Stomach (tissue), 9 donors: ENCODE data around the gene GUSB. TPM values are rescaled to one million over a fixed set of nuclear protein-coding genes. Genes with fewer than 3 reads are reported as not detected.

Experiments used
- DNase-seq, 2 donors: peaks; one replicate each; pipeline versions ENCODE4 v3.0.0 to v3.0.0-alpha.2; 2013 to 2019
- H3K27ac ChIP-seq, 5 donors: fragments of 200-600 bp in 4 of 5; sonication (generic) in 4 of 5; one replicate each; pipeline ENCODE4 v1.5.1; 2013 to 2019; ENCODE audit warnings: mild to moderate bottlenecking in 1 of 5, moderate library complexity in 1 of 5
- H3K27me3 ChIP-seq, 3 donors: fragments of 200-600 bp; sonication (generic); one replicate each; pipeline ENCODE4 v1.5.1; 2017 to 2019; ENCODE audit warnings: mixed run types in 1 of 3
- H3K36me3 ChIP-seq, 4 donors: fragments of 200-600 bp; sonication (generic); 1 replicate in 3 of 4; 2 replicates in 1 of 4; pipeline ENCODE4 v1.5.1; 2016 to 2019
- H3K4me1 ChIP-seq, 4 donors: fragments of 200-600 bp; sonication (generic); one replicate each; pipeline ENCODE4 v1.5.1; 2016 to 2019
- H3K4me3 ChIP-seq, 4 donors: fragments of 200-600 bp; sonication (generic) in 3 of 4; one replicate each; pipeline ENCODE4 v1.5.1; 2016 to 2019; ENCODE audit warnings: mild to moderate bottlenecking in 1 of 4
- H3K9me3 ChIP-seq, 4 donors: fragments of 200-600 bp; sonication (generic); one replicate each; pipeline ENCODE4 v1.5.1; 2016 to 2019
- CTCF ChIP-seq, 7 experiments: fragments of 450-650 bp in 4 of 7; fragments of 200-600 bp in 3 of 7; sonication (generic) in 3 of 7; IDR thresholded peaks; one replicate each; pipeline ENCODE4 v1.5.1; 2016 to 2019; ENCODE audit warnings: antibody characterized with exemption in 7 of 7, control low read depth in 2 of 7, mild to moderate bottlenecking in 1 of 7
- EP300 ChIP-seq: sonication (generic); formaldehyde crosslinking; IDR thresholded peaks from one replicate; pipeline ENCODE4 v1.6.1; 2017; ENCODE audit warnings: antibody characterized with exemption
- POLR2A ChIP-seq, 4 donors: fragments of 450-650 bp; IDR thresholded peaks; one replicate each; pipeline ENCODE4 v1.6.1; 2016; ENCODE audit warnings: antibody characterized with exemption in 4 of 4, control low read depth in 2 of 4, mild to moderate bottlenecking in 1 of 4, moderate library complexity in 1 of 4
- POLR2AphosphoS5 ChIP-seq, 3 donors: sonication (generic); formaldehyde crosslinking; IDR thresholded peaks; one replicate each; pipeline ENCODE4 v1.6.1; 2016; ENCODE audit warnings: antibody characterized with exemption in 3 of 3
- WGBS, 5 donors: extraction: QIAGEN DNeasy Blood & Tissue Kit in 3 of 5; methylation state at CpG; one replicate each; pipeline versions ENCODE4 v1.1.5 to v1.1.7; 2013 to 2018; 5-methylcytosine and 5-hydroxymethylcytosine counted together
- intact Hi-C: fragments of 100-400 bp; cut with DNase I; formaldehyde crosslinking; loops from one replicate; pipeline ENCODE4 v1.15.1; 2023; ENCODE audit warnings: low total_unique reads
- polyA plus RNA-seq, 3 donors: library from polyadenylated mRNA; stranded (reverse); fragments of 200-250 nt; gene quantifications; one replicate each; pipeline ENCODE4 v1.2.3, GENCODE V29; 2013
- total RNA-seq, 5 donors: library from RNA; depleted of rRNA; stranded (reverse); fragments of >200 nt; gene quantifications; one replicate each; pipeline versions ENCODE4 v1.1.0 to v1.2.3, GENCODE V29; 2014 to 2016
- donor health status: healthy with polysubstance abuse.
- donor health status: Bipolar disorder and iron deficiency.
- donor health status: healthy.

Gene GUSB
- total and polyA plus RNA-seq, 8 donors, result 13.4 to 130 (median 40.9) TPM

GRCh38 chr7:65962033-65962432, 20.0 kb downstream of the GUSB start:
- Histone ChIP-seq H3K27ac (no peak overlapping the region), H3K27me3 (no peaks in the 10 kb centered on the region), H3K4me1 (no peaks in the 10 kb centered on the region), H3K36me3 (peaks cover 64 to 100% (median 99%) of the 10 kb centered on the region in 4 donors), H3K4me3 (no peak overlapping the region), H3K9me3 (no peaks in the 10 kb centered on the region)
- WGBS, 5 donors, result 73 to 82% (median 75%) methylated on average over 5 to 6 of the region's 6 CpGs
- no peak for DNase-seq
- intact Hi-C loops, result no loop called here
- TF ChIP-seq CTCF (IDR thresholded peaks at IDR 0.05), result no peak
- no peak for TF ChIP-seq POLR2AphosphoS5 (IDR thresholded peaks at IDR 0.05)
- TF ChIP-seq EP300, result no peak
- TF ChIP-seq POLR2A (IDR thresholded peaks at IDR 0.05), result no peak

- TF ChIP-seq POLR2AphosphoS5 (IDR thresholded peaks at IDR 0.05) (no peak), POLR2A (IDR thresholded peaks at IDR 0.05) (no peak), EP300 (no peak), CTCF (IDR thresholded peaks at IDR 0.05) (no peak)
- Histone ChIP-seq H3K27me3 (no peaks in the 10 kb centered on the region), H3K4me3 (no peak overlapping the region), H3K4me1 (no peaks in the 10 kb centered on the region), H3K9me3 (no peaks in the 10 kb centered on the region), H3K27ac (no peak overlapping the region), H3K36me3 (peaks cover 50 to 100% (median 99%) of the 10 kb centered on the region in 4 donors)
- no peak for DNase-seq
- WGBS, 5 donors, result 76 to 79% (median 78%) methylated on average over 19 of the region's 19 CpGs
- intact Hi-C loops, result no loop called here
Observed at GRCh38 chr7:65960351-65961074, 21.5 kb downstream of the GUSB start.

- no peaks in the 10 kb centered on the region for H3K9me3 ChIP-seq
- WGBS, 5 donors, result 76 to 86% (median 79%) methylated on average over 4 of the region's 4 CpGs
- no peaks in the 10 kb centered on the region for H3K27me3 ChIP-seq
- no peak overlapping the region for H3K4me3 ChIP-seq
- intact Hi-C loops, result no loop called here
- H3K27ac ChIP-seq, result no peak overlapping the region
- peaks cover 21 to 72% (median 70%) of the 10 kb centered on the region in 4 donors for H3K36me3 ChIP-seq
- DNase-seq, result peak in 1 of 2 donors; percentile 17
- peaks cover 0 to 12% (median 5%) of the 10 kb centered on the region in 4 donors for H3K4me1 ChIP-seq
- TF ChIP-seq POLR2AphosphoS5 (IDR thresholded peaks at IDR 0.05) (no peak), EP300 (no peak), POLR2A (IDR thresholded peaks at IDR 0.05) (no peak), CTCF (IDR thresholded peaks at IDR 0.05) (no peak)
Observed at GRCh38 chr7:65955718-65956117, 26.3 kb downstream of the GUSB start.

GRCh38 chr7:65953890-65954450, 28.0 kb downstream of the GUSB start:
- WGBS, 5 donors, result 90 to 91% (median 90%) methylated on average over 15 of the region's 15 CpGs
- H3K27me3 ChIP-seq, result no peaks in the 10 kb centered on the region
- intact Hi-C loops, result no loop called here
- no peak overlapping the region for H3K4me3 ChIP-seq
- DNase-seq, result no peak
- no peak overlapping the region for H3K27ac ChIP-seq
- peaks cover 8 to 55% (median 53%) of the 10 kb centered on the region in 4 donors for H3K36me3 ChIP-seq
- no peaks in the 10 kb centered on the region for H3K9me3 ChIP-seq
- TF ChIP-seq CTCF (IDR thresholded peaks at IDR 0.05), result no peak
- no peak for TF ChIP-seq EP300
- TF ChIP-seq POLR2AphosphoS5 (IDR thresholded peaks at IDR 0.05), result no peak
- TF ChIP-seq POLR2A (IDR thresholded peaks at IDR 0.05), result no peak
- H3K4me1 ChIP-seq, result peaks cover 0 to 12% (median 5%) of the 10 kb centered on the region in 4 donors
